Glutamatergic neuron (in vitro differentiated cells): ENCODE data around the gene CENPS. TPM values are rescaled to one million over a fixed set of nuclear protein-coding genes. Genes with fewer than 3 reads are reported as not detected.
A peak's percentile ranks its signal among the peaks of the same experiment; 100 is the strongest.

Experiments used
- DNase-seq: peaks from one replicate; pipeline ENCODE4 v3.0.0; 2022
- H3K27ac Mint-ChIP-seq: one replicate; pipeline ENCODE4 v1.8.0; 2020; ENCODE audit warnings: mild to moderate bottlenecking, mixed read lengths, inconsistent platforms; ENCODE audit not compliant: unreplicated experiment
- H3K27me3 Mint-ChIP-seq: one replicate; pipeline ENCODE4 v1.8.0; 2020; ENCODE audit warnings: mild to moderate bottlenecking, moderate library complexity, mixed read lengths, inconsistent platforms; ENCODE audit not compliant: unreplicated experiment
- H3K36me3 Mint-ChIP-seq: one replicate; pipeline ENCODE4 v1.8.0; 2020; ENCODE audit warnings: mild to moderate bottlenecking, mixed read lengths, inconsistent platforms; ENCODE audit not compliant: unreplicated experiment
- H3K4me1 Mint-ChIP-seq: one replicate; pipeline ENCODE4 v1.8.0; 2020; ENCODE audit warnings: mild to moderate bottlenecking, low read depth, mixed read lengths, inconsistent platforms; ENCODE audit not compliant: unreplicated experiment
- H3K4me3 Mint-ChIP-seq: one replicate; pipeline ENCODE4 v1.8.0; 2020; ENCODE audit warnings: mild to moderate bottlenecking, mixed read lengths, inconsistent platforms; ENCODE audit not compliant: unreplicated experiment
- H3K9me3 Mint-ChIP-seq: one replicate; pipeline ENCODE4 v1.8.0; 2020; ENCODE audit warnings: mild to moderate bottlenecking, moderate library complexity, mixed read lengths, inconsistent platforms; ENCODE audit not compliant: unreplicated experiment
- total RNA-seq: library from RNA; stranded (reverse); fragmentation: NEBNext Ultra II Directional; extraction: Animal tissue kit (Norgen Biotek cat#: 25700); gene quantifications from one replicate; pipeline ENCODE4 v1.2.1, GENCODE V29; 2021; ENCODE audit not compliant: unreplicated experiment
- TF ChIP-seq, protein P1 (sequence below): fragments of 200-600 bp; sonication (generic); IDR thresholded peaks from one replicate; pipeline ENCODE4 v1.5.0; 2021; ENCODE audit not compliant: partially characterized antibody, unreplicated experiment

CENPS gene
- total RNA-seq, 1 donor from 2014 or later, result 9.3 TPM

DNA sequence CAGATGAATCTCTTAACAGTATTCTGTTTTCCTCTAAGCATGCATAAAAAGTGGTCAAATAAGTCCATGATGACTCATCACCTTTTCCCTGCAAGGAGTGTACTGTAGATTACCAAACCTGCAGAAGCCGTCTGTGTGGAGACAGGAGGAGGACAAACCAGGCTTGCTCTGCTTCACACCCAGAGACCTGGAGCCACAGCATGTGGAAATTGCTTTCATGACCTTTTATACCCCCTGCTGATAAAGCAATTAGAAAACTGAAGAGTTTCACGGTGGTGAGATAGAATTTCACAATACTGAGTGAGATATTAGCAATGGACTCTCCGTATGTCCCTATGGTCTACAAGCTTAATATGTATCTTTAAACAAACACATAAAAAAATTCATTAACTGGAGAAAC is 29.0 kb downstream of the CENPS start:
- Mint-ChIP-seq H3K27me3 (peaks cover 3% of the 10 kb centered on the region), H3K27ac (no peak overlapping the region), H3K36me3 (no peaks in the 10 kb centered on the region), H3K4me3 (no peak overlapping the region), H3K9me3 (no peaks in the 10 kb centered on the region), H3K4me1 (peaks cover 9% of the 10 kb centered on the region)
- TF ChIP-seq, protein P1, sequence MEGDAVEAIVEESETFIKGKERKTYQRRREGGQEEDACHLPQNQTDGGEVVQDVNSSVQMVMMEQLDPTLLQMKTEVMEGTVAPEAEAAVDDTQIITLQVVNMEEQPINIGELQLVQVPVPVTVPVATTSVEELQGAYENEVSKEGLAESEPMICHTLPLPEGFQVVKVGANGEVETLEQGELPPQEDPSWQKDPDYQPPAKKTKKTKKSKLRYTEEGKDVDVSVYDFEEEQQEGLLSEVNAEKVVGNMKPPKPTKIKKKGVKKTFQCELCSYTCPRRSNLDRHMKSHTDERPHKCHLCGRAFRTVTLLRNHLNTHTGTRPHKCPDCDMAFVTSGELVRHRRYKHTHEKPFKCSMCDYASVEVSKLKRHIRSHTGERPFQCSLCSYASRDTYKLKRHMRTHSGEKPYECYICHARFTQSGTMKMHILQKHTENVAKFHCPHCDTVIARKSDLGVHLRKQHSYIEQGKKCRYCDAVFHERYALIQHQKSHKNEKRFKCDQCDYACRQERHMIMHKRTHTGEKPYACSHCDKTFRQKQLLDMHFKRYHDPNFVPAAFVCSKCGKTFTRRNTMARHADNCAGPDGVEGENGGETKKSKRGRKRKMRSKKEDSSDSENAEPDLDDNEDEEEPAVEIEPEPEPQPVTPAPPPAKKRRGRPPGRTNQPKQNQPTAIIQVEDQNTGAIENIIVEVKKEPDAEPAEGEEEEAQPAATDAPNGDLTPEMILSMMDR, result no peak
- no peak for DNase-seq

DNA sequence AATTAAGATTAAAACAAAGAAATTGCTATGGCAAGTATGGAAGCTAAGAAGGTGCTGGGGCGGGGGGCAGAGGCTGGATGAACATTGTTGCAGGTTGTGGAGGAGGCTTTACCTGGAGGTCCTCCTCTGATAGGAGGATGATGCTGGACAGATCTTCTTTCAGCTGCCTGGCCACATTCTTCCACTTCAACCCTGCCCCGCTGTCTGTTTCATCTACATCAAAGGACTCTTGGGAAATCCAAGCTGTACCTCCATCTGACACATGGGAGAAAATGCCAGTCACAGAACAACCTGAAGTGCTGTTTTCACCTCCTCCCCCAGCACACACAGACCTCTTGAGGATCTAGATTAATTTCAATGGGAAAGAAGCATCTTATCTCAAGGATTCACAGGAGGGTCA is 36.8 kb downstream of the CENPS start:
- TF ChIP-seq, protein P1, result no peak
- H3K4me1 Mint-ChIP-seq, result no peaks in the 10 kb centered on the region
- DNase-seq, result no peak
- peaks cover 2% of the 10 kb centered on the region for H3K27me3 Mint-ChIP-seq
- H3K9me3 Mint-ChIP-seq, result no peaks in the 10 kb centered on the region
- H3K36me3 Mint-ChIP-seq, result no peaks in the 10 kb centered on the region
- H3K27ac Mint-ChIP-seq, result no peak overlapping the region
- H3K4me3 Mint-ChIP-seq, result no peak overlapping the region

DNA sequence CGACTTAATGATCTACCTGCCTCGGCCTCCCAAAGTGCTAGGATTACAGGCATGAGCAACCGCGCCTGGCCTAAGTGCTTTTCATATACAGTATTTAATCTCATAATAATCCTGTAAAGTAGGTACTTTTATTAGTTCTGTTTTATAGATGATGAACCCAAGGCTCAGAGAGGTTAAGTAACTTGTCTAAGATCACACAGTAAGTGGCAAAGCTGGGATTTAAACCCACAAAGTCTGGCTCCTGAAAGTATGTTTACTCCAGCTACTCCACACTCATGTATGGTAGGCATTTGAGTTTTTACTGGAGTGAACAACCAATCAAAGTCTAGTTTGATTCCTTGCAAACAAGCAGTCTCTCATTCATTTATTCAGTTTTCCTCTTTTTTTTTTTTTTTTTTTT is 39.8 kb downstream of the CENPS start:
- no peak overlapping the region for H3K27ac Mint-ChIP-seq
- TF ChIP-seq, protein P1, result no peak

DNA sequence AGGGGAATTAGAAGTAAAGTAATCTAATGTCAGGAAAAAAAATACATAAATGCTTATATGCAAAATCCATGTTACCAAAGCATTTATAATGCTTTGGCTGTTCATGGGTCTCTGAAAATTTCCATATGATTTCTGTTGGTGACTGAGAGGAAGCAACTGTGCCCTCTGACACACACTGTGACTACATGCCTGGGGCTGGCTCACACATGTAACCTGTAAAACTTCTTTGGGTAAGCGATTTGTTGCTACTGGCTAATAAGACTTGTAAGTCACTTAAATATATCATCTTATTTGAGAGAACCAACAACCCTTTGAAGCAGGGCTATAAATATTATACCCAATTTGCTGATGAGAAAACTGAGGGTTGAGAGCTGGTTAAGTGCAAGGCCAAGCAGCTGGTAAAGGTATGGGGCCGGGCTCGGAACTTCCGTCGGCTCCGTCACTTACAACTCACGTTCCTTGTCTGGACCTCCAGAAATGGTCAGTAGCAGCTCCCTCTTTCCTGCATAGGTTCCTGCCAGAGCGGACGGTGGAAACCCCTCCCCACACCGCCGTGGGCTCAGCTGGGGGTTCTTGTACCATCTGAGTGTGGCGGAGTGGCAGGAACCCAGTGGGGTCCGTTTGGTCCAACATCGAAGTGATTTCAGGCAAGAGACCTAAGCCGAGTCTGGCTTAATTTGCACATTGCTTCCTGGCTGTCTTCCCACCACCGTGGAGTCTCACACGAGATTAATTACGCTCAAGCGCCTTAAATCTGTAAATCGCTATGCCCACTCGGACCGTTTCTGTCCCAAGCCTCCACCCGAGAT is 41.4 kb downstream of the CENPS start:
- Mint-ChIP-seq H3K9me3 (peaks cover 2% of the 10 kb centered on the region), H3K4me1 (peaks cover 4% of the 10 kb centered on the region), H3K27ac (peak overlapping the region; percentile 73), H3K4me3 (peak overlapping the region; percentile 97), H3K27me3 (peaks cover 3% of the 10 kb centered on the region), H3K36me3 (no peaks in the 10 kb centered on the region)
- DNase-seq, result no peak
- TF ChIP-seq, protein P1, result no peak

More for the DNA sequence above, 39.8 kb downstream of the CENPS start:
- H3K4me3 Mint-ChIP-seq, result no peak overlapping the region
- no peaks in the 10 kb centered on the region for H3K36me3 Mint-ChIP-seq
- DNase-seq, result no peak
- peaks cover 3% of the 10 kb centered on the region for H3K27me3 Mint-ChIP-seq
- peaks cover 2% of the 10 kb centered on the region for H3K9me3 Mint-ChIP-seq
- no peaks in the 10 kb centered on the region for H3K4me1 Mint-ChIP-seq
